K562 (cell line): ENCODE data around the gene RAB5A. TPM values are rescaled to one million over a fixed set of nuclear protein-coding genes. Genes with fewer than 3 reads are reported as not detected.

Experiments used
- BCL6 ChIP-seq: fragments of 250-450 bp; sonication (Bioruptor Pico); IDR thresholded peaks from 2 replicates; pipeline ENCODE4 v1.4.0; 2020
- DACH1 ChIP-seq: fragments of 450-650 bp; IDR thresholded peaks from 2 replicates; pipeline ENCODE4 v1.6.1; 2018; ENCODE audit not compliant: partially characterized antibody
- EGR1 ChIP-seq: fragments of 450-650 bp; conservative IDR thresholded peaks from 2 replicates; pipeline ENCODE4 v1.6.1; 2017; ENCODE audit warnings: mild to moderate bottlenecking
- ELF2 ChIP-seq: fragments of 250-450 bp; sonication (Bioruptor Pico); IDR thresholded peaks from 2 replicates; pipeline ENCODE4 v1.5.0; 2021; ENCODE audit warnings: mild to moderate bottlenecking
- EP400 ChIP-seq: fragments of 450-650 bp; IDR thresholded peaks from 2 replicates; pipeline ENCODE4 v1.6.1; 2017; ENCODE audit warnings: antibody characterized with exemption, mild to moderate bottlenecking, moderate library complexity
- GATAD2B ChIP-seq: fragments of 450-650 bp; IDR thresholded peaks from 2 replicates; pipeline ENCODE4 v1.6.1; 2017; ENCODE audit warnings: mild to moderate bottlenecking, borderline replicate concordance
- GTF2F1 ChIP-seq: IDR thresholded peaks from 2 replicates; pipeline ENCODE4 v1.6.1; 2011; ENCODE audit warnings: low read depth, low read length, improper control_type of control experiment
- JUNB ChIP-seq: fragments of 450-650 bp; formaldehyde crosslinking; conservative IDR thresholded peaks from 2 replicates; pipeline ENCODE4 v1.4.0; 2020; ENCODE audit warnings: mild to moderate bottlenecking
- LARP7 ChIP-seq: fragments of 450-650 bp; IDR thresholded peaks from 2 replicates; pipeline ENCODE4 v1.6.1; 2016
- MAFG ChIP-seq: fragments of 450-650 bp; conservative IDR thresholded peaks from 2 replicates; pipeline ENCODE4 v1.6.1; 2016; ENCODE audit warnings: missing genetic modification characterization, missing compliant biosample characterization
- MCM7 ChIP-seq, 2 experiments: fragments of 450-650 bp; IDR thresholded peaks; 2 replicates each; pipeline ENCODE4 v1.6.1; 2016 to 2018
- MEF2D ChIP-seq: conservative IDR thresholded peaks from 2 replicates; pipeline ENCODE4 v1.6.1; 2016; ENCODE audit warnings: low read depth, missing genetic modification characterization, missing compliant biosample characterization
- NFIX ChIP-seq: fragments of 250-450 bp; sonication (Bioruptor Pico); IDR thresholded peaks from 2 replicates; pipeline ENCODE4 v1.4.0; 2020; ENCODE audit warnings: low read depth, mild to moderate bottlenecking, moderate library complexity
- RBFOX2 ChIP-seq: fragments of 200-400 bp; formaldehyde crosslinking; IDR thresholded peaks from 2 replicates; pipeline ENCODE4 v1.6.1; 2017; ENCODE audit warnings: low read depth, mild to moderate bottlenecking, low read length, moderate library complexity
- polyA plus RNA-seq, 8 experiments: library from polyadenylated mRNA; depleted of rRNA in 4 of 8; stranded (reverse) in 5 of 8; unstranded in 3 of 8; fragments of >200 nt; fragmentation: Nextera tagmentation in 2 of 8; fragmentation: Illumina TruSeq in 1 of 8; extraction: Ambion mirVana in 2 of 8; extraction: Trizol in 1 of 8; gene quantifications; 2 replicates each; pipeline versions ENCODE4 v1.2.1 to v1.2.3, GENCODE V29; 2011 to 2014; ENCODE audit warnings: inconsistent platforms in 1 of 8, missing spikeins in 1 of 8
- total RNA-seq, 7 experiments: library from RNA; depleted of rRNA in 6 of 7; stranded (reverse); fragments of >200 nt in 6 of 7; fragmentation: Illumina TruSeq in 2 of 7; extraction: Trizol in 2 of 7; gene quantifications; 2 replicates each; pipeline versions ENCODE4 v1.2.1 to v1.2.3, GENCODE V29; 2011 to 2021; ENCODE audit warnings: low replicate concordance in 1 of 7
- TF ChIP-seq, protein P1 (sequence below): sonication (generic); formaldehyde crosslinking; IDR thresholded peaks from 2 replicates; pipeline ENCODE4 v1.8.0; 2022; ENCODE audit warnings: missing genetic modification reagents, mild to moderate bottlenecking, moderate library complexity, borderline replicate concordance
- TF ChIP-seq, protein P2 (sequence below): sonication (generic); formaldehyde crosslinking; IDR thresholded peaks from 2 replicates; pipeline ENCODE4 v1.5.0; 2020; ENCODE audit warnings: missing genetic modification reagents
- TF ChIP-seq, protein P3 (sequence below): fragments of 450-650 bp; IDR thresholded peaks from 2 replicates; pipeline ENCODE4 v1.6.1; 2017; ENCODE audit warnings: antibody characterized with exemption, mild to moderate bottlenecking
- TF ChIP-seq, protein P4 (sequence below): sonication (generic); formaldehyde crosslinking; IDR thresholded peaks from 2 replicates; pipeline ENCODE4 v1.9.0; 2022; ENCODE audit warnings: mild to moderate bottlenecking, missing genetic modification reagents

Gene RAB5A
- total and polyA plus RNA-seq, 9 of the 15 experiments (the other 6 are each of a cell fraction or from before 2014, with no cell fraction given), result 28.3 to 64.2 (median 49.0) TPM

DNA sequence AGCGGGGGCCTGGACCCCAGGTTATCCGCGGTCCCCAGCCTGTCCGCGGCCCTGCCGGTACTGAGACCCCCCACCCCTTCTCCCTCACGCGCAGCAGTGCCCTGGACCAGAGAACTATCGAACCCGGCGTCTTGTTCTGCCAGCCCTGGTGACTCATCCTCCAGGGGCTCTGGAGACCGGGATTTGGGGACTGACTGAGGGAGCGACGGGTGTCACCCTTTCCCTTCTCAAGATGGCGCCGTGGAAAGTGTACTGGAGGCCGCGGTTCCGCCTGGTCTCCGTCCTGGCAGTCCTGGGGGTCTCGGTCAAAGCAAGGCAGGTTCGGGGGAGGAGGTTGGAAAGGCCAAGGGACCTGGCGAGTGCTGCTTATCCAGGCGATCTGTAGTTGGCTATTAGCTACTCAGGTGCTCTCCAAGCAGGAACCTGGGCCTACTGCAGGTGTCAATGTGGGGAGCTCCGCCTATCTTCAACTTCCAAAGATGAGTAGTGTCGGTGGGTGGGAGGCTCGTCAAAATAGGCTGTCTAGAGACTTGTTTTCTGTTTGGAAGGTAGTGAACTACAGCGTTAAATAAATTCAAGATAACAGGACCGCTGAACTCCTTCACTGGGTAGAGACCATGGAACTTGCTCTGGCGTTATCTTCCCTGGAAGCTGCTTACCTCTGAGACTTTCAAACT lies 790 bp downstream of the RAB5A start (continued):
- TF ChIP-seq, protein P1, sequence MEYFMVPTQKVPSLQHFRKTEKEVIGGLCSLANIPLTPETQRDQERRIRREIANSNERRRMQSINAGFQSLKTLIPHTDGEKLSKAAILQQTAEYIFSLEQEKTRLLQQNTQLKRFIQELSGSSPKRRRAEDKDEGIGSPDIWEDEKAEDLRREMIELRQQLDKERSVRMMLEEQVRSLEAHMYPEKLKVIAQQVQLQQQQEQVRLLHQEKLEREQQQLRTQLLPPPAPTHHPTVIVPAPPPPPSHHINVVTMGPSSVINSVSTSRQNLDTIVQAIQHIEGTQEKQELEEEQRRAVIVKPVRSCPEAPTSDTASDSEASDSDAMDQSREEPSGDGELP, result peak; percentile 48
- 0 out of 2 replicates have a peak, but pooled peaks have one; percentile 8 for TF ChIP-seq LARP7
- no peak for TF ChIP-seq MCM7 (IDR thresholded peaks at IDR 0.05)
- TF ChIP-seq, protein P2, sequence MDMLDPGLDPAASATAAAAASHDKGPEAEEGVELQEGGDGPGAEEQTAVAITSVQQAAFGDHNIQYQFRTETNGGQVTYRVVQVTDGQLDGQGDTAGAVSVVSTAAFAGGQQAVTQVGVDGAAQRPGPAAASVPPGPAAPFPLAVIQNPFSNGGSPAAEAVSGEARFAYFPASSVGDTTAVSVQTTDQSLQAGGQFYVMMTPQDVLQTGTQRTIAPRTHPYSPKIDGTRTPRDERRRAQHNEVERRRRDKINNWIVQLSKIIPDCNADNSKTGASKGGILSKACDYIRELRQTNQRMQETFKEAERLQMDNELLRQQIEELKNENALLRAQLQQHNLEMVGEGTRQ, result no peak
- TF ChIP-seq BCL6, result no peak
- no peak for TF ChIP-seq NFIX (CRISPR knock-in tag)
- TF ChIP-seq, protein P3, sequence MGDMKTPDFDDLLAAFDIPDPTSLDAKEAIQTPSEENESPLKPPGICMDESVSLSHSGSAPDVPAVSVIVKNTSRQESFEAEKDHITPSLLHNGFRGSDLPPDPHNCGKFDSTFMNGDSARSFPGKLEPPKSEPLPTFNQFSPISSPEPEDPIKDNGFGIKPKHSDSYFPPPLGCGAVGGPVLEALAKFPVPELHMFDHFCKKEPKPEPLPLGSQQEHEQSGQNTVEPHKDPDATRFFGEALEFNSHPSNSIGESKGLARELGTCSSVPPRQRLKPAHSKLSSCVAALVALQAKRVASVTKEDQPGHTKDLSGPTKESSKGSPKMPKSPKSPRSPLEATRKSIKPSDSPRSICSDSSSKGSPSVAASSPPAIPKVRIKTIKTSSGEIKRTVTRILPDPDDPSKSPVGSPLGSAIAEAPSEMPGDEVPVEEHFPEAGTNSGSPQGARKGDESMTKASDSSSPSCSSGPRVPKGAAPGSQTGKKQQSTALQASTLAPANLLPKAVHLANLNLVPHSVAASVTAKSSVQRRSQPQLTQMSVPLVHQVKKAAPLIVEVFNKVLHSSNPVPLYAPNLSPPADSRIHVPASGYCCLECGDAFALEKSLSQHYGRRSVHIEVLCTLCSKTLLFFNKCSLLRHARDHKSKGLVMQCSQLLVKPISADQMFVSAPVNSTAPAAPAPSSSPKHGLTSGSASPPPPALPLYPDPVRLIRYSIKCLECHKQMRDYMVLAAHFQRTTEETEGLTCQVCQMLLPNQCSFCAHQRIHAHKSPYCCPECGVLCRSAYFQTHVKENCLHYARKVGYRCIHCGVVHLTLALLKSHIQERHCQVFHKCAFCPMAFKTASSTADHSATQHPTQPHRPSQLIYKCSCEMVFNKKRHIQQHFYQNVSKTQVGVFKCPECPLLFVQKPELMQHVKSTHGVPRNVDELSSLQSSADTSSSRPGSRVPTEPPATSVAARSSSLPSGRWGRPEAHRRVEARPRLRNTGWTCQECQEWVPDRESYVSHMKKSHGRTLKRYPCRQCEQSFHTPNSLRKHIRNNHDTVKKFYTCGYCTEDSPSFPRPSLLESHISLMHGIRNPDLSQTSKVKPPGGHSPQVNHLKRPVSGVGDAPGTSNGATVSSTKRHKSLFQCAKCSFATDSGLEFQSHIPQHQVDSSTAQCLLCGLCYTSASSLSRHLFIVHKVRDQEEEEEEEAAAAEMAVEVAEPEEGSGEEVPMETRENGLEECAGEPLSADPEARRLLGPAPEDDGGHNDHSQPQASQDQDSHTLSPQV, result no peak
- 0 out of 2 replicates have a peak, but pooled peaks have one; percentile 3 for TF ChIP-seq ELF2 (CRISPR knock-in tag)
- no peak for TF ChIP-seq DACH1
- 0 out of 2 replicates have a peak, but pooled peaks have one; percentile 8 for TF ChIP-seq MEF2D (tag)
- no peak for TF ChIP-seq EP400
- no peak for TF ChIP-seq GTF2F1
- no peak for TF ChIP-seq GATAD2B
- TF ChIP-seq JUNB (CRISPR knock-in tag), result 0 out of 2 replicates have a peak, but pooled peaks have one; percentile 56
- TF ChIP-seq EGR1, result no peak
- TF ChIP-seq MAFG (tag), result no peak
- 0 out of 2 replicates have a peak, but pooled peaks have one; percentile 86 for TF ChIP-seq RBFOX2
- TF ChIP-seq, protein P4, sequence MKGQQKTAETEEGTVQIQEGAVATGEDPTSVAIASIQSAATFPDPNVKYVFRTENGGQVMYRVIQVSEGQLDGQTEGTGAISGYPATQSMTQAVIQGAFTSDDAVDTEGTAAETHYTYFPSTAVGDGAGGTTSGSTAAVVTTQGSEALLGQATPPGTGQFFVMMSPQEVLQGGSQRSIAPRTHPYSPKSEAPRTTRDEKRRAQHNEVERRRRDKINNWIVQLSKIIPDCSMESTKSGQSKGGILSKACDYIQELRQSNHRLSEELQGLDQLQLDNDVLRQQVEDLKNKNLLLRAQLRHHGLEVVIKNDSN (CRISPR knock-in tag), result peak; percentile 20; the same call in 1 of the 2 replicates
